GM13977 (cell line): Measurements from ENCODE around the gene ZFP2.
"Not testable (repeated sequence)": the region's sequence is repeated elsewhere in the genome, so short reads cannot be mapped to it uniquely, and the experiment has no call there.

Source experiments
- DNase-seq: peaks from one replicate; pipeline ENCODE4 v3.0.0; 2012; ENCODE audit warnings: low spot score
- in situ Hi-C: fragments of 300-500 bp; cut with MboI; formaldehyde crosslinking; loops from one replicate; pipeline ENCODE4 v1.12.0; 2022; ENCODE audit warnings: low sequenced_read_pairs, low pct_unique_long_range_greater_than_20kb, mixed read lengths, inconsistent platforms; ENCODE audit not compliant: unreplicated experiment
- TF ChIP-seq, protein P1 (sequence below): IDR thresholded peaks from 2 replicates; pipeline ENCODE4 v1.5.1; 2012; ENCODE audit warnings: mild to moderate bottlenecking, control low read depth; ENCODE audit not compliant: insufficient read depth; ENCODE audit errors: extremely low read depth, missing control alignments

Gene ZFP2

DNA sequence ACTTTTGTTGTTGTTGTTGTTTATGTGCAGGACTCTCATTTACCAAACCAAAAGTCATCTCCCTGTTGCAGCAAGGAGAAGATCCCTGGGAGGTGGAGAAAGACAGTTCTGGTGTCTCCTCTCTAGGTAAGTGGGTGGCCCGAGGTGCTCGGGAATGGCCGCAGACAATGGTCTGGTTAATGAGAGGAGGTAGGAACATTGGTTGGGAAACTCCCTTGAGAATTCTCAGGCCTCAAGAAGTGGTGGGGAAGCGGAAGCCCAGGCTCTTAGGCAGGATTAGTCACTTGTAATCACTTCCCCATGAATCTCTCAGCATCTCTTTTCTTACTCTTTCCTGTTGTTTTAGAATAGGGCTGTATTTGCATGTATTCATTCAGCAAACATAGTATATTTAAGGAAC is 28.8 kb upstream of the ZFP2 start:
- no peak for DNase-seq
- TF ChIP-seq, protein P1, sequence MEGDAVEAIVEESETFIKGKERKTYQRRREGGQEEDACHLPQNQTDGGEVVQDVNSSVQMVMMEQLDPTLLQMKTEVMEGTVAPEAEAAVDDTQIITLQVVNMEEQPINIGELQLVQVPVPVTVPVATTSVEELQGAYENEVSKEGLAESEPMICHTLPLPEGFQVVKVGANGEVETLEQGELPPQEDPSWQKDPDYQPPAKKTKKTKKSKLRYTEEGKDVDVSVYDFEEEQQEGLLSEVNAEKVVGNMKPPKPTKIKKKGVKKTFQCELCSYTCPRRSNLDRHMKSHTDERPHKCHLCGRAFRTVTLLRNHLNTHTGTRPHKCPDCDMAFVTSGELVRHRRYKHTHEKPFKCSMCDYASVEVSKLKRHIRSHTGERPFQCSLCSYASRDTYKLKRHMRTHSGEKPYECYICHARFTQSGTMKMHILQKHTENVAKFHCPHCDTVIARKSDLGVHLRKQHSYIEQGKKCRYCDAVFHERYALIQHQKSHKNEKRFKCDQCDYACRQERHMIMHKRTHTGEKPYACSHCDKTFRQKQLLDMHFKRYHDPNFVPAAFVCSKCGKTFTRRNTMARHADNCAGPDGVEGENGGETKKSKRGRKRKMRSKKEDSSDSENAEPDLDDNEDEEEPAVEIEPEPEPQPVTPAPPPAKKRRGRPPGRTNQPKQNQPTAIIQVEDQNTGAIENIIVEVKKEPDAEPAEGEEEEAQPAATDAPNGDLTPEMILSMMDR, result no peak
- in situ Hi-C loops, result no loop called here

DNA sequence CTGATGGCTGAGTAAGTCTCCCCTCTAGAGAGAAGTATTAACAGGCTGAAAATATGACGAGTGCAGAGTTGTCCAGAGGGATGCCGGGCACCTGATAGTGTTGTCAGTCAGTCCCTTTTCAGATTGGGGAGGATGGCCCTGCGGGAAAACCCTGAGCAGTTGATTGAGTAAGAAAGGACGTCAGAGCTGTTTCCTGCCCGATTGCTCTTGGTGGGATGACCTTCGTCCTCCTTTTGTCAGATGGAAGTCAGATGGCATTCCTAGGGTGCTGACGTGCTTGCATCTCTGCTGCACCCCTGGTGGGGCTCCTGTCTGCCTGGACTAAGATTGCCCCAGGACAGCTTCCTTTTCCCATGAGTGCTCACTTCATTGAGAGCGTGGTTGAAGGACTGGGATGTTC is 26.1 kb upstream of the ZFP2 start:
- DNase-seq, result no peak
- in situ Hi-C loops, result no loop called here
- TF ChIP-seq, protein P1, result no peak

DNA sequence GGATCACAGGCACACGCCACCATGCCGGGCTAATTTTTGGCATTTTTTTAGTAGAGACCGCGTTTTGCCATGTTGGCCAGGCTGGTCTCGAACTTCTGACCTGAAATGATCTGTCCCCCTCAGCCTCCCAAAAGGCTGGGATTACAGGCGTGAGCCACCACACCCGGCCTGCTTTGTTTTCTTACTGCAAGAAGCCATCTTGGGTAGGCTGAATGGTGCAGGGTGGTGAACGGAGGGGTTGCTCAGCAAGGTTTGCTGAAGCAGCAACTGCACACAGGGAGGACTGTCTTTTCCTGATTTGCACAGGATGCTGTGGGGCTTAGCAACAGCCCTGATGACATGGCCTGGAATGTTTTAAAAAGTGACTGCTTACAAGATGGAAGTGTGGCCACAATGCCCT is 25.3 kb upstream of the ZFP2 start:
- in situ Hi-C loops, result no loop called here

DNA sequence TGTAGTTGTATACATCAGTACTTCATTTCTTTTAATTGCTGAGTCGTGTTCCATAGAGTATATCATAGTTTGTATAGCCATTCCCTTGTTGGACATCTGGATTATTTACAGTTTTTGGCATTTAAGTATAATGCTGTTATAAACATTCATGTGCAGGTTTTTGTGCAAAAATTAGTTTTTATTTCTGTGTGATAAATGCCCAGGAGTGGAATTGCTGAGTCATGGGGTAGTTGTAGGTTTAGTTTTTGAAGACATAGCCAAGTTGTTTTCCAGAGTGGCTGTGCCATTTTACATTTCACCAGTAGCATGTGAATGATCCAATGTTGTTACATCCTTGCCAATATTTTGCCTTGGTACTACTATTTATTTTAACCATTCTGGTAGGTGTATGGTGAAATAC is 23.4 kb upstream of the ZFP2 start:
- TF ChIP-seq, protein P1, result no peak
- in situ Hi-C loops, result no loop called here
- DNase-seq, result no peak

More for the DNA sequence above, 25.3 kb upstream of the ZFP2 start:
- TF ChIP-seq, protein P1, result no peak
- DNase-seq, result no peak

DNA sequence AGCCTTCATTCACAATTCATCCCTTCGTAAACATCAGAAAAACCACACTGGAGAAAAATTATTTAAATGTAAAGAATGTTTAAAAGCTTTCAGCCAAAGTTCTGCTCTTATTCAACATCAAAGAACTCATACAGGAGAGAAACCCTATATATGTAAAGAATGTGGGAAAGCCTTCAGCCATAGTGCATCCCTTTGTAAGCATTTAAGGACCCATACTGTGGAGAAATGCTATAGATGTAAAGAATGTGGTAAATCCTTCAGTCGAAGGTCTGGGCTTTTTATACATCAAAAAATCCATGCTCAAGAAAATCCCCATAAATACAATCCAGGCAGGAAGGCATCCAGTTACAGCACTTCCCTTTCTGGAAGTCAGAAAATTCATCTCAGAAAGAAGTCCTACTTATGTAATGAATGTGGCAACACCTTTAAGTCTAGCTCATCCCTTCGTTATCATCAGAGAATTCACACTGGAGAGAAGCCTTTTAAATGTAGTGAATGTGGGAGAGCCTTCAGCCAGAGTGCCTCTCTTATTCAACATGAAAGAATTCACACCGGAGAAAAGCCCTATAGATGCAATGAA is 12.5 kb upstream of the ZFP2 start:
- DNase-seq, in situ Hi-C loops: not testable (repeated sequence)

DNA sequence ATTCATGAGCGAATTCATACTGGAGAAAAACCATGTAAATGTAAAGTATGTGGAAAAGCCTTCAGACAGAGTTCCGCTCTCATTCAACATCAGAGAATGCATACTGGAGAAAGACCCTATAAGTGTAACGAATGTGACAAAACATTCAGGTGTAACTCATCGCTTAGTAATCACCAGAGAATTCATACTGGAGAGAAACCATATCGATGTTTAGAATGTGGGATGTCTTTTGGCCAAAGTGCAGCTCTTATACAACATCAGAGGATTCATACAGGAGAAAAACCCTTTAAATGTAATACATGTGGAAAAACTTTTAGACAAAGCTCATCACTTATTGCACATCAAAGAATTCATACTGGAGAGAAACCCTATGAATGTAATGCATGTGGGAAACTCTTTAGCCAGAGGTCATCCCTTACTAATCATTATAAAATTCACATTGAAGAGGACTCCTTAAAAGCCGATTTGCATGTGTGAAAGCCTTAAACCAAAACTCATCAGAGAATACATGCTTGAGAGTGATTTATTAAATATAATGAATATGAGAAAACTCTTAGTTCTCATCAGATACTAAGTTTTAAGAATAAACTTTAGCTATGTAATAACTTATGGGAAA is 11.8 kb upstream of the ZFP2 start:
- TF ChIP-seq, protein P1, result no peak

DNA sequence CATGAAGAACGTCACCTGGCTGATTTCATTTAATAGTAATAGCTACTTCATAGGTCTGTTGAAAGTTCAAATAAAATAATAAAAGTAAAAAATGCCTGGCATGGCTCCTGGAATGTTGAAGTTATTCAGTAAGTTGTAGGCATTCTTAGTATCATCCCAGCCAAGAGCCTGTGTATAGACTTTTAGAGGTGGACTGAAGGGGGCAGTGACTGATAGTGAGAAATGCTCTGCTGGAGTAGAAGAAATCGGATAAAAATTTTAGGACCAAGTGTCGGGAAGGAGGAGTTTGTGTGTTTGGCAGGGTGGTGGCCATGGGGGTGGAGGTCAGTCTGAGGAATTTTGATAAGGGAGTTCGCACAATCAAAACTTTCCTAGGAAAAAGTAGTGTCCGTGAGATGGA is 3.6 kb downstream of the ZFP2 start:
- in situ Hi-C loops, result no loop called here
- DNase-seq, result no peak
- TF ChIP-seq, protein P1, result no peak

More for the DNA sequence above, 11.8 kb upstream of the ZFP2 start:
- in situ Hi-C loops, result no loop called here
- no peak for DNase-seq
